ENCODE results near the gene HOXA3.

Gene HOXA3

GRCh38 chr7:27165089-27165995, 13.0 kb upstream of the HOXA3 start, which contains the start of gene HOXA9:
TSS of gene HOXA9 (minus strand) at chr7:27165537. CDS start at chr7:27165457, 80 bp downstream.
- DNase-seq = no peak

- DNase-seq = no peak
These were observed 12.1 kb upstream of the HOXA3 start for GRCh38 chr7:27164367-27165088.

GRCh38 chr7:27164045-27164366, 11.6 kb upstream of the HOXA3 start:
- DNase-seq = no peak

GRCh38 chr7:27163288-27164044, 11.1 kb upstream of the HOXA3 start:
- DNase-seq = no peak

DNA sequence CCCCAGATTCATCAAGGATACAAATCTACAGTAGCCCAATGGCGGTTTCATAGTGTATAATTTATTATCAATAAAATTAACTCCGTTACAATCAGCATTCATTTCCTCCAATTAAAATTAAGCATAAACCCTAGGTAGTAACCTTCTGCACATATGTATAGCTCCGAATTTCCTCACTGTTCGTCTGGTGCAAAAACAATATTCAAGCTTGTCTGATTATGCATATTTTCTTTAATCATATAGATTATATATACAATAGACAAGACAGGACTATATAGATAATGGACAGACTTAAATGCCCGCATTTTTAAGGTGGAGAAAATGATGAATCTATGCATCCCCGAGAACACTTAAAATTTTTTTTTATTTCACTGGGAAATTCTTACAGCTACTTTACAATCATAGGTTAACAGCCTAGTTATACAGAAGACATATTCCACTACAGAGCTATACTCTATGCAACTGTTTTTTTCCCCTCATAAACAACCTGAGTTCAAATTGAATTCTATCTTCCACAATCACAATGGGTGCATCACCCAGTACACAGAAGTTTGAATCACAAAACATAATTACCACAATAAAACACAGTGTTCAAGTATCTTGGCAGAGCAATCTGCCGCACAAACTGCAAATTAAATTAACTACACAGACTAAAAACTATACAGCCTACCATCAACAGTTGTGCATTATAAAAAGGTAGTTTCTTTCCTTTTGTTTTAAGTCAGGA, 10.3 kb upstream of the HOXA3 start:
- DNase-seq = no peak

- no peak for DNase-seq
These were observed 9.6 kb upstream of the HOXA3 start for GRCh38 chr7:27161721-27162560.

DNA sequence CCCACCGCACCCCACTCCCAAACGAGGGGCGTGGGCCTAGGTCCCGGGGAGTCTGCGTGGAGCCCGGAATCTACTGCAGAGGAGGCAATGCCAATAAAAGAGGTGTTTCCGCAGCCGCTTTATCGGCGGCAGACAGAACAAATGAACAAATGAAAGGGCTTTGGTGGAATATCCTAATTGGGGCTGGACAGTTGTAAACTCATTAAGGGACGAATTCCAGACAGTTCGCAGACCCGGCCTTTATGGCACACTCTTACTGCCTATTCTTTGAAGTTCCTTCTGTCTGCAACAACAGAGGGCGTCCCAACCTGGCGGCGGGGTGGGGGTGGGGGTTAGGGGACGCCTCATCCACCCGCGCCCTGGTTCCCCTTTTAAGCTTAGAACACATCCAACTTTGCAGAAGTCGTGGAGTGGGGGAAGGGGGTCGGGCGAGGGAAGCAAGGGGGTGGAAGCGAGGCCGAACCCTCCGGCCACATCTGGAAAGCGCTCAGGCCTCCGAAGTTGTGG, 8.9 kb upstream of the HOXA3 start:
- DNase-seq = no peak

DNA sequence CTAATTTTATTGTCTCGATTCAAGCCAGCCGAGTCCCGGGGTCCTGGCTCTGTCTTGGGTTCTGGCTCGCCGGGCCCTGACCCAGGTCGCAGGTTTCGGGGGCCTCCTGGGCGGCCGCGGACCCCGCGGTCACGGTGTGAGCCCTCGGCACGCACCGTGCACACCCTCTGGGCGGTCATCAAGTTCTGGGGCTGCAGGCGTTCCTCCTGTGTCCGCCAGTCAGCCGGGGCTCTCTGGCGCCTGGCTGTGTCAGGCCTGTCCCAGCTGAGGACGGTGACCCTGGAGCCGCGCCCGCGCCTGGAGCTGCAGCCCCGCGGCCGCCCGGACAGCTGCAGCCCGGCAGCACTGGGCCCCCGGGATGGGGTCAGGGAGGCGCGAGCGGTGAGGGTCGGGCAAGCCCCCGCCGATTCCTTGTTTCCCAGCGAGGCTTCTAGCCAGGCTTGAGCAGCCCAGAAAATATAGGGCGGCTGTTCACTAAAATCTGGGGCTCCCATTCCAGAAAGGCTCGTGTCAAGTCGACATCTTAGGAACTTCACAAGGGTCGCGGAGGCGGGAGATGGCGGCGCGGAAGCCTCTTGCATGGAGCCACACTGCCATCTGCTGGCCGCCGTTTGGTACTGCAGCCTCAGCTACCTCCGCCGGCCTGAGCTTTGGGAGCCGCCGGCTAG, 8.3 kb upstream of the HOXA3 start:
- DNase-seq = peak; percentile 94

- DNase-seq = no peak
These were observed 7.8 kb upstream of the HOXA3 start for GRCh38 chr7:27160145-27160545.

DNA sequence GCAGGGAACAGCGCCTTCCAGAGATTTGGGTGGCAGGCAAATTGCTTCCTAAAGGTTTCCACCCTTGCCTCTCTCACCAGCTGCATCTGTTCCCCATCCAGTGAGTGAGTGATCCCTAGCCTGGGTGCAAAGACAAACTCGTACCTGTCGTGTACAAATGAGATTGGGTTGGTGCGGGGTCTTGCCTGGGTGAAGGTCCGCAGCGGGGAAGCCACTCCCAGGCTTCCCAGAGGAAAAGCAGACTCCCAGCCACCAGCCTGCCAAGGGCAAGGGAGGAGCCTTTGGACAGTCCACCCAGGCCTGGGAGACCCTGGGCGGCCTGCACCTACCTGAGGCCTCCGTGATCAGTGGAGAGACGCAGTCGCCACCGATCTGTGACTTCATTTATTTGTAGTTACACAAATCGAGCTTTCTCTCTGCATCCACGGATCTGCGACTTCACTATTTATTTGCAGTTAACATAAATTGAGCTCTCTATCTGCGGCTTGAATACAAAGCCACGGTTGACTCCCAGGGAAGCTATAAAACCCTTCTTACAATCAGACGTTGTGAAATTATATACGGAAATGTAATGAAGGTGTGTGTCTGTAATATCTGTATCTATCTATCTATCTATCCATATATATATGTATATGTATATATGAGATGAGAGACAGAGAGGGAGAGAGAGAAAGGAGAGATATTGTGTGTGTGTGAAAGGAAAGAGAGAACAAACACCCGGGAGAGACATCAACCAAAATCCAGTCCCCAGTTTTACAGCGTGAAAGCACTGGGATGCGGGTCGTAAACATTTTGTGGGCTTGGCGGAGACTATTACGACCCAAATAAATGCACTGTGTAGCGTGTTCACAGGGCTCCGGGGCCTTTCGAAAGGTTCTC, 7.1 kb upstream of the HOXA3 start:
- DNase-seq = no peak

- no peak for DNase-seq
These were observed 6.3 kb upstream of the HOXA3 start for GRCh38 chr7:27158436-27159265.

- no peak for DNase-seq
These were observed 5.5 kb upstream of the HOXA3 start for GRCh38 chr7:27157702-27158431.

- DNase-seq = no peak
These were observed 4.7 kb upstream of the HOXA3 start for GRCh38 chr7:27156916-27157701.

DNA sequence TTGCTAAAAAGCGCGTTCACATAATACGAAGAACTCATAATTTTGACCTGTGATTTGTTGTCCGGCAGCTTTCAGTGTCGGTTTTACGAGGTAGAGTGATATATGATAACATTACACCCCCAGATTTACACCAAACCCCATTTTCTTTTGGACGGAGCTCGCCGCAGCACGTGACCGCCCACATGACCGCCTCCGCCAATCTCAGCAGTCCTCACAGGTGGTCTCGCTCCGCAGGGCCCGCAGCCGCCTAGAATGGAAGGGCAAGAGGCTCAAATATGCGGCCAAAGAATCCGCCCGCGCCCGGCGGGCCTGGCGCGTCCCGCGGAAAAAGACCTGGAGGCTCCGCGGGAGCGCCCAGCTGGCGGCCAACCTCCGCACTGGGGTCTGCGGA, 4.1 kb upstream of the HOXA3 start, which contains the start of gene HOXA7:
TSS of gene HOXA7 (minus strand) at position 168 of the 391 bp plus-strand sequence. CDS start at position 38, 130 bp downstream.
- no peak for DNase-seq

GRCh38 chr7:27155816-27156507, 3.6 kb upstream of the HOXA3 start:
- no peak for DNase-seq
